GM12892 (cell line): ENCODE data around the gene KLF2.

Experiments
- POLR2A ChIP-seq: IDR thresholded peaks from 2 replicates; pipeline ENCODE4 v1.6.1; 2011; ENCODE audit warnings: low read depth, low read length, control low read depth
- POLR2AphosphoS5 ChIP-seq: IDR thresholded peaks from 2 replicates; pipeline ENCODE4 v1.6.1; 2011; ENCODE audit warnings: low read depth, low read length, control low read depth
- TAF1 ChIP-seq: IDR thresholded peaks from 2 replicates; pipeline ENCODE4 v1.6.1; 2011; ENCODE audit warnings: low read depth, mild to moderate bottlenecking, control low read depth, low read length, borderline replicate concordance

DNA sequence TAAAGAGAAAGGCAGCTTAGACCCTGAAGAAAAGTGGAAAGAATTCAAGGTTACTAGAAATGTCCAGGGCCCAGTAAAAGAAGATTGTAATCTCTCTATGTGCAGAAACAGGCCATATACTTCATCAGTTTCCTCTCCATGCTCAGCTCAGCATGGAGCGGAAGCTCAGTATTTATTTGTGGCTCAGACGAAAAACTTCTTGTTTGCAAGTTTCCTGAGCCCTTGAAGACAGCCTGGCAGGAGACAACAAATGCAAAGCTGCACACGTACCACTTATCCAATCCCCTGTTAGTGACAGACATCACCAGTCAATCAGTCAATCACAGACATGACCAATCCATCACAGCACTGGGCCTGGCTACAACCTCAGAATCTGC lies 8.1 kb upstream of the KLF2 start:
- TF ChIP-seq POLR2AphosphoS5 (no peak), POLR2A (no peak), TAF1 (no peak)
